Esophagus squamous epithelium (tissue), 5 donors: ENCODE results near the gene UGP2. TPM values are rescaled to one million over a fixed set of nuclear protein-coding genes. Genes with fewer than 3 reads are reported as not detected.

Experiments used
- DNase-seq: peaks from one replicate; lab custom pipeline; 2025; lab: John Stamatoyannopoulos, UW
- H3K27ac ChIP-seq, 4 donors: fragments of 200-600 bp; sonication (generic); one replicate each; pipeline ENCODE4 v1.5.1; 2016 to 2019; ENCODE audit warnings: mild to moderate bottlenecking in 1 of 4
- H3K27me3 ChIP-seq, 4 donors: fragments of 200-600 bp; sonication (generic); 1 replicate in 3 of 4; 2 replicates in 1 of 4; pipeline versions ENCODE4 v1.5.1 to v1.6.0; 2017 to 2021; ENCODE audit warnings: antibody characterized with exemption in 1 of 4
- H3K36me3 ChIP-seq, 3 donors: fragments of 200-600 bp; sonication (generic); one replicate each; pipeline ENCODE4 v1.5.1; 2016 to 2019
- H3K4me1 ChIP-seq, 3 donors: fragments of 200-600 bp; sonication (generic); one replicate each; pipeline ENCODE4 v1.5.1; 2017 to 2019
- H3K4me3 ChIP-seq, 4 donors: fragments of 200-600 bp; sonication (generic); 1 replicate in 3 of 4; 2 replicates in 1 of 4; pipeline ENCODE4 v1.5.1; 2016 to 2019; ENCODE audit warnings: mild to moderate bottlenecking in 2 of 4, moderate library complexity in 1 of 4
- H3K9me3 ChIP-seq, 3 donors: fragments of 200-600 bp; sonication (generic); one replicate each; pipeline ENCODE4 v1.5.1; 2016 to 2019
- POLR2A ChIP-seq, 4 donors: fragments of 450-650 bp; IDR thresholded peaks; one replicate each; pipeline ENCODE4 v1.6.1; 2017; ENCODE audit warnings: antibody characterized with exemption in 4 of 4, mild to moderate bottlenecking in 4 of 4, moderate library complexity in 3 of 4
- WGBS, 2 donors: methylation state at CpG; one replicate each; pipeline ENCODE4 v1.1.5; 2018; 5-methylcytosine and 5-hydroxymethylcytosine counted together
- intact Hi-C: fragments of 100-400 bp; cut with DNase I; formaldehyde crosslinking; loops from one replicate; pipeline ENCODE4 v1.15.0; 2022
- total RNA-seq, 4 donors: library from RNA; depleted of rRNA; stranded (reverse); fragments of >200 nt; gene quantifications; one replicate each; pipeline ENCODE4 v1.1.0, GENCODE V29; 2016
- TF ChIP-seq, protein P1 (sequence below), 6 experiments: fragments of 450-650 bp in 4 of 6; fragments of 200-600 bp in 2 of 6; sonication (generic) in 2 of 6; IDR thresholded peaks; one replicate each; pipeline ENCODE4 v1.5.1; 2016 to 2019; ENCODE audit warnings: antibody characterized with exemption in 6 of 6, mild to moderate bottlenecking in 4 of 6, moderate library complexity in 4 of 6
- donor health status: DM: yes; HTN: yes; CAD: no.

UGP2 gene
- total RNA-seq, 4 donors from 2014 or later, result 70.1 to 110 (median 99.5) TPM

DNA sequence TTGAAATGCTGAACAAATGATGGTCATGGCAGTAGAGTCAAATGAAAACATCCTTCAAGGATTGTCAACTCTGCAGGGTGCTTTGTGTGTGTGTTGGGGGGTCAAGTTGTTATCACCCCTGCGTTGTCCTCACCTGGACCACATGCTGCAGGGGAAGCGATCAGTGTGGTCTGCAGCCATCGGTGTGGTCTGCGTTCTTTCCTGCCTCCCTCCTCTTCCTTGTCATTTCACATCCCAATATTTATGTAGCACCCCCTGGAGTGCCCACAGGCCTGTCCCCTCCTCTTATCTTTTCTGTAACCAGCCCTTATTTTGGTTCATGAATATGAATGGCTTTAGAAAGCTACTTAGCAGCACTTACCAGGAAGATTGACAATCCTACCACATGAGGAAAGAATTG, 38.9 kb downstream of the UGP2 start:
- no peaks in the 10 kb centered on the region for H3K9me3 ChIP-seq
- intact Hi-C loops, result no loop called here
- peaks cover 0 to 64% (median 10%) of the 10 kb centered on the region in 3 donors for H3K36me3 ChIP-seq
- H3K27ac ChIP-seq, result no peak overlapping the region
- 68 to 75% methylated on average over 4 of the region's 4 CpGs for WGBS, 2 donors
- H3K4me3 ChIP-seq, result no peak overlapping the region
- no peak for TF ChIP-seq POLR2A (IDR thresholded peaks at IDR 0.05)
- TF ChIP-seq, protein P1, sequence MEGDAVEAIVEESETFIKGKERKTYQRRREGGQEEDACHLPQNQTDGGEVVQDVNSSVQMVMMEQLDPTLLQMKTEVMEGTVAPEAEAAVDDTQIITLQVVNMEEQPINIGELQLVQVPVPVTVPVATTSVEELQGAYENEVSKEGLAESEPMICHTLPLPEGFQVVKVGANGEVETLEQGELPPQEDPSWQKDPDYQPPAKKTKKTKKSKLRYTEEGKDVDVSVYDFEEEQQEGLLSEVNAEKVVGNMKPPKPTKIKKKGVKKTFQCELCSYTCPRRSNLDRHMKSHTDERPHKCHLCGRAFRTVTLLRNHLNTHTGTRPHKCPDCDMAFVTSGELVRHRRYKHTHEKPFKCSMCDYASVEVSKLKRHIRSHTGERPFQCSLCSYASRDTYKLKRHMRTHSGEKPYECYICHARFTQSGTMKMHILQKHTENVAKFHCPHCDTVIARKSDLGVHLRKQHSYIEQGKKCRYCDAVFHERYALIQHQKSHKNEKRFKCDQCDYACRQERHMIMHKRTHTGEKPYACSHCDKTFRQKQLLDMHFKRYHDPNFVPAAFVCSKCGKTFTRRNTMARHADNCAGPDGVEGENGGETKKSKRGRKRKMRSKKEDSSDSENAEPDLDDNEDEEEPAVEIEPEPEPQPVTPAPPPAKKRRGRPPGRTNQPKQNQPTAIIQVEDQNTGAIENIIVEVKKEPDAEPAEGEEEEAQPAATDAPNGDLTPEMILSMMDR (IDR thresholded peaks at IDR 0.05), result no peak
- no peaks in the 10 kb centered on the region for H3K27me3 ChIP-seq
- DNase-seq, result no peak
- peaks cover 8 to 17% (median 9%) of the 10 kb centered on the region in 3 donors for H3K4me1 ChIP-seq

DNA sequence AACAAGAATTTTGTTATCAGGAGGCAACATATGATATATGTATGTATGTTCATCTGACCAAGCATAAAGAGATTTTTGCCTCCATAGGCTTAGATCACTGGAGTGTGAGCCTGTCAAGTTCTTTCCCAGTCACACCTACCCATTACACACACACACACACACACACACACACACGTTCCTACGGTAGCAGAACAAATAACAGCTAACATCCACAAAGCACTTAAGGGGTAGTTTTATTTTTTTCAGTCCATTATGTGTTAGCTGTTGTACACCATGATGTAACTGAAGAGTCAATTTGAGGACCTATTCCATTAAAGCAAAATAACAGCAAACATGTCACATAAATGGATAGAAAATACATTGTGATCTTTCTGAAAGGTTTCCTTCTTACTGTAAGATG, 39.5 kb downstream of the UGP2 start:
- Histone ChIP-seq H3K36me3 (peaks cover 0 to 70% (median 11%) of the 10 kb centered on the region in 3 donors), H3K4me1 (peaks cover 3 to 11% (median 4%) of the 10 kb centered on the region in 3 donors), H3K27ac (no peak overlapping the region), H3K4me3 (no peak overlapping the region), H3K9me3 (no peaks in the 10 kb centered on the region), H3K27me3 (no peaks in the 10 kb centered on the region)
- TF ChIP-seq POLR2A (IDR thresholded peaks at IDR 0.05), result no peak
- TF ChIP-seq, protein P1 (IDR thresholded peaks at IDR 0.05), result no peak
- WGBS, 2 donors, result 77 to 79% methylated on average over 2 of the region's 2 CpGs
- intact Hi-C loops, result no loop called here
- DNase-seq, result no peak

DNA sequence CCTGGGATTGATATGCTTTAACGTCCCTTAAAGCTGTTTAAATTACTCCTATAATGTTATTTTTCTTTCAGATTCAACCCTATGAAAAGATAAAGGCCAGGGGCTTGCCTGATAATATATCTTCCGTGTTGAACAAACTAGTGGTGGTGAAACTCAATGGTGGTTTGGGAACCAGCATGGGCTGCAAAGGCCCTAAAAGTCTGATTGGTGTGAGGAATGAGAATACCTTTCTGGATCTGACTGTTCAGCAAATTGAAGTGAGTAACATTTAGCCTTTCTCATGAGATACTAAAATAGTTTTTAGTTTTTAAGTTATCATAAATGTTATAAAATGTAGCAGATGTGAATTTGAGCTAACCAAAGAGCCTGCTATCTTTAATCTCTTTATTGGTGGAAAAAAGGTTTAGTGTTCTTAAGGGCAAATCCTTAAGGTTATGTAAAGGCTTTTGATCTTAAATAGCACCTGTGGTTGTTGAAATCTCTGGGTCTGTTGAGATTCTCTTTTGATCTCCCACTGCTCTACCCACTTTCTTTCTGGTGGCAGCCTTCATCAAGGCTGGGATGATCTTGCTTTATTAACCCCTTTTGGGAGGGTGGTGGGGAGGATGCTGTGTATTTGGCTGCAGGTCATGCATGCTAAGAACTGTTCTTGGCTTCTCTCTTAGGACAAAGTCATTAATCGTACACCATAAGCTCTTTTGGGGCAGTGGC, 40.9 kb downstream of the UGP2 start:
- Histone ChIP-seq H3K4me3 (no peak overlapping the region), H3K27me3 (no peaks in the 10 kb centered on the region), H3K9me3 (no peaks in the 10 kb centered on the region), H3K4me1 (no peaks in the 10 kb centered on the region), H3K36me3 (peaks cover 0 to 79% (median 23%) of the 10 kb centered on the region in 3 donors), H3K27ac (no peak overlapping the region)
- no peak for TF ChIP-seq POLR2A (IDR thresholded peaks at IDR 0.05)
- TF ChIP-seq, protein P1 (IDR thresholded peaks at IDR 0.05), result no peak
- 80 to 81% methylated on average over 3 of the region's 3 CpGs for WGBS, 2 donors
- intact Hi-C loops, result no loop called here
- DNase-seq, result no peak

DNA sequence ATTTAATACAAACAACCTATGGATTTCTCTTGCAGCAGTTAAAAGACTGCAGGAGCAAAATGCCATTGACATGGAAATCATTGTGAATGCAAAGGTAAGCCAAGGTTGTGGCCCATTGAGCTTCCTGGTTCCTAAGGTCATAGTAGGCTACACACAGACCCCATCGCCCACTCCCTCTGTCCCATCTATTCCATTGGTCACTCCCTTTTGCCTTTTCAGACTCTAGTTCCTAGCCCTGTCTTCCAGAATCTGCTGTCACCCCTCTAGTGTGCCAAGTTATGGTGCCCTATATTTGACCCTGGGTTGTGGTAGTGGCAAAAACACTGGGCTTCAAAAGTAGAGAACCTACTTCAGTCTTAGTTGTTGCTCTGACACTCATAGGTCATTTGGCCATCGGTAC, 44.7 kb downstream of the UGP2 start:
- no peak overlapping the region for H3K4me3 ChIP-seq
- no peaks in the 10 kb centered on the region for H3K9me3 ChIP-seq
- H3K36me3 ChIP-seq, result peaks cover 0 to 98% (median 23%) of the 10 kb centered on the region in 3 donors
- H3K4me1 ChIP-seq, result no peaks in the 10 kb centered on the region
- intact Hi-C loops, result no loop called here
- TF ChIP-seq, protein P1 (IDR thresholded peaks at IDR 0.05), result no peak
- TF ChIP-seq POLR2A (IDR thresholded peaks at IDR 0.05), result no peak
- no peaks in the 10 kb centered on the region for H3K27me3 ChIP-seq
- DNase-seq, result no peak
- 89 to 95% methylated on average over 2 of the region's 2 CpGs for WGBS, 2 donors
- H3K27ac ChIP-seq, result no peak overlapping the region

DNA sequence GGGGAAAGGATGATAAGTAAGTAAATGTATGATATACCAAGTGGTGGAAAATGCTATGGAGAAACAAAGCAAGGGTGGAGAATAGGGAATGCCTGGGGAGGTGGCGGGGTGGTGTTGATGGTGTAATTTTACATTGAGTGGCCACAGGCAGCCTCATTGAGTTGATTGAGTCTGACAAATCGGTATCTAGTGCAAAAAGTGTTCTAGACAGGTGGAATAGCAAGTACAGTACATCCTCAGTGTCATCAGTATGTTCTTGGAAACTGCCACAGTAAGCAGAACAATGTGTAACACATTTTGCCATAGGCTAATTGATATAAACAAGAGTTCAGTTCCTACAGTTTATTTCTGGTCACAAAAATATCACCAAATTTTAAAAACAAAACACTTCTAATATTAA, 46.4 kb downstream of the UGP2 start:
- Histone ChIP-seq H3K36me3 (peaks cover 0 to 99% (median 18%) of the 10 kb centered on the region in 3 donors), H3K27ac (no peak overlapping the region)
- intact Hi-C loops, result no loop called here

More for the DNA sequence above, 46.4 kb downstream of the UGP2 start:
- Histone ChIP-seq H3K27me3 (no peaks in the 10 kb centered on the region), H3K9me3 (no peaks in the 10 kb centered on the region), H3K4me3 (no peak overlapping the region), H3K4me1 (no peaks in the 10 kb centered on the region)
- TF ChIP-seq POLR2A (IDR thresholded peaks at IDR 0.05), result no peak
- TF ChIP-seq, protein P1 (IDR thresholded peaks at IDR 0.05), result no peak
- 88 to 92% methylated on average over 2 of the region's 2 CpGs for WGBS, 2 donors
- no peak for DNase-seq
